Fibroblast of villous mesenchyme (primary cell): ENCODE results near the gene SUGP1. TPM values are rescaled to one million over a fixed set of nuclear protein-coding genes. Genes with fewer than 3 reads are reported as not detected.
A peak's percentile ranks its signal among the peaks of the same experiment; 100 is the strongest.

ENCODE experiments used
- DNase-seq: peaks from one replicate; pipeline ENCODE4 v3.0.0-alpha.2; 2010; ENCODE audit warnings: low read depth
- H3K4me3 ChIP-seq: 2 replicates; pipeline ENCODE4 v1.5.1; 2011; ENCODE audit warnings: low read depth, mild to moderate bottlenecking, low read length
- CTCF ChIP-seq: IDR thresholded peaks from 2 replicates; pipeline ENCODE4 v1.5.1; 2012; ENCODE audit warnings: low read depth, mild to moderate bottlenecking, low read length; ENCODE audit not compliant: insufficient read depth
- total RNA-seq: library from RNA; depleted of rRNA; stranded (reverse); fragments of >200 nt; gene quantifications from 2 replicates; pipeline ENCODE4 v1.2.3, GENCODE V29; 2012

SUGP1 gene
- 22.5 and 27.4 TPM in 2 replicates for total RNA-seq

- TF ChIP-seq CTCF: peak; percentile 30
- H3K4me3 ChIP-seq: peak within 1 kb of the TSS; percentile 87
- DNase-seq: peak; percentile 92
Observed at GRCh38 chr19:19320361-19321140, at the start of gene SUGP1, which contains the start of gene MAU2. Gene SUGP1, minus strand, starts transcription at chr19:19320509. Its CDS starts 13 bp downstream, at chr19:19320496. Gene MAU2, plus strand, starts transcription at chr19:19320829. Its CDS starts 31 bp downstream, at chr19:19320860.

DNA sequence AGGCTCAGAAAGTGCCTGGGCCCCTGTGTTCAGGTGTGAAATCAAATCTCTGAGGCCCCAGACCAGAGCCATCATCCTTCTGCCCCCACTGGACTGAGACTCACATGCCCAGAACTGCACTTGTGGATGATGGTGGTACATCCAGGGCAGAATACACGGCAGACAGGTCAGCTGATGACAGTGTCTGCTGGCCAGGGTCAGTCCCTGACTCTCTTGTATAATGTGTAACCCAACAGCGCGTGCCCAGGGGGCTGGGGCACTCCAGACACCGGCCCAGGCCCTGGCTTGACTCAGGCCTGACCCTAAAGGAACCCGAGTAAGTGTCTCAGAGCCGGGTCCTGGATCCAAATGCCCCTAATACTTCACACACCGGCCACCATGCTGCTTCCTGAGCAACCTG is 47.8 kb upstream of the SUGP1 start:
- no peak for TF ChIP-seq CTCF
- DNase-seq: no peak
- no peak overlapping the region for H3K4me3 ChIP-seq

GRCh38 chr19:19366434-19367396 is 46.4 kb upstream of the SUGP1 start:
- peak; percentile 92 for TF ChIP-seq CTCF
- H3K4me3 ChIP-seq: no peak overlapping the region
- DNase-seq: peak; percentile 80

DNA sequence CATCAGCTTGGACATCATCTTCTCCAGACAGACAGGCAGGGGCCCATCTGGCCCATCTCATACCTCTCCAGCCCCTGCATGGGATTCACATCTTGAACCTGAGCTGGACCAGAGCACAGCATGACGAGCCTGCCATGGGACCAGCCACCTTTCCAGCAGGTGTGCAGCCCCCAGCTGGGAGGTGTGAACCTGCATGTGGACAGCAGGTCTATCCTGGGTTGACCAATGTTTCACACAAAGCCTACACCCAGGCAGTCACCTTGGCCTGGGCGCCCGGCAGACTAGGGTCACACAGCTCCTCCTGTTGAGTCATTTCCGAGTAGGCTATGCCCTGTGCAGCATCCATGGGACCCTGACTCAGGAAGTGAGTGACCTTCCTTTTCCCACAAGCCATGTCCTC is 41.8 kb upstream of the SUGP1 start:
- no peak for DNase-seq
- H3K4me3 ChIP-seq: no peak overlapping the region
- no peak for TF ChIP-seq CTCF

- H3K4me3 ChIP-seq: no peak overlapping the region
- peak; percentile 83 for DNase-seq
- TF ChIP-seq CTCF: peak; percentile 87
Observed at GRCh38 chr19:19361075-19361594, 40.8 kb upstream of the SUGP1 start.

DNA sequence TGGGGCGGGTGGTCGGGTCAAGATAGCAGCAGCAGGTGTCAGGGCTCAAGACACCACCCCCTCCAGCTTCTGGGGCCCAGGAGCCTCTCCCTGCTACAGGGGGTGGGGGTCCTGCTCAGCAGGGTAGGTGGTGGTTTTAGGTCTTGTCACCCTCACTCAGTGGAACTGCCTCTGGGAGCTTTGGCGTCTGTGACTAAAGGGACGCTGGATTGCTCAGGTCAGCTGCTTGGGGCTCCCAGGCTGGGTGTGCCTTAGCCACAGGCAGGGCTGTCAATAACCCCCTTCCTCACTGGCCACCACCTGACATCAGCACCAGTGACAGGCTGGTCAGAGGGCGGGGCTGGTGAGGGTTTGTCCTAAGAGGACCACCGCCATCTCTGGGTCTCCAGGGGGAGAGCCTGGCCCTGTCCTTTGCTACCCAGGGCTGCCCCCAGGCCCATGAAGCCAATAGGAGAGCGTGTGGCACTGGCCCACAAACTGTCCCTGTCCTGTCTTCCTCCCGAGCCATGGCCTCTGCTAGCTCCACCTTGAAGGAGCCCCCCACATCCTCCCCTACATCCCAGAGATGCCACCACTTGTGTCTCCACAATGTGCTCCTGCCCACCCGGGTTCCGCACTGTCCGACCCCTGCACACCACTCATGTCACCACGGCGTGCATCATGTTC is 36.7 kb upstream of the SUGP1 start:
- TF ChIP-seq CTCF: no peak
- DNase-seq: no peak
- H3K4me3 ChIP-seq: no peak overlapping the region
